Right lobe of liver (tissue), 6 donors: Measurements from ENCODE around the gene CDHR2. TPM values are rescaled to one million over a fixed set of nuclear protein-coding genes. Genes with fewer than 3 reads are reported as not detected.

ENCODE experiments used
- ATAC-seq, 4 donors: fragments of 200-7000 bp; cut with Tn5 transposase; one replicate each; pipeline ENCODE4 v1.9.1; 2020; ENCODE audit warnings: mild to moderate bottlenecking in 4 of 4, moderate library complexity in 4 of 4
- DNase-seq, 3 donors: peaks; one replicate each; pipeline ENCODE4 v3.0.0-alpha.2; 2020
- H3K27ac ChIP-seq, 3 donors: fragments of 200-600 bp; one replicate each; pipeline ENCODE4 v1.8.0; 2022
- H3K27me3 ChIP-seq, 2 donors: fragments of 200-600 bp; one replicate each; pipeline ENCODE4 v1.8.0; 2022
- H3K36me3 ChIP-seq, 4 donors: fragments of 200-600 bp; sonication (generic) in 1 of 4; one replicate each; pipeline versions ENCODE4 v1.5.1 to v1.8.0; 2017 to 2022; ENCODE audit warnings: control low read depth in 1 of 4
- H3K4me1 ChIP-seq, 4 donors: fragments of 200-600 bp; sonication (generic) in 1 of 4; one replicate each; pipeline versions ENCODE4 v1.5.1 to v1.8.0; 2017 to 2022; ENCODE audit warnings: control low read depth in 1 of 4
- H3K4me3 ChIP-seq, 3 donors: fragments of 200-600 bp; one replicate each; pipeline ENCODE4 v1.8.0; 2022
- H3K9me3 ChIP-seq, 4 donors: fragments of 200-600 bp; sonication (generic) in 1 of 4; one replicate each; pipeline versions ENCODE4 v1.5.1 to v1.8.0; 2017 to 2022; ENCODE audit warnings: control low read depth in 1 of 4
- CTCF ChIP-seq, 4 donors: fragments of 200-600 bp in 3 of 4; fragments of 450-650 bp in 1 of 4; IDR thresholded peaks; one replicate each; pipeline versions ENCODE4 v1.5.1 to v1.8.0; 2016 to 2022; ENCODE audit warnings: antibody characterized with exemption in 4 of 4, mild to moderate bottlenecking in 2 of 4
- POLR2A ChIP-seq: fragments of 450-650 bp; IDR thresholded peaks from one replicate; pipeline ENCODE4 v1.6.1; 2017; ENCODE audit warnings: antibody characterized with exemption, mild to moderate bottlenecking
- WGBS: methylation state at CpG from one replicate; pipeline ENCODE4 v1.1.6; 2018; ENCODE audit warnings: low coverage, low lambda C conversion rate; ENCODE audit not compliant: insufficient coverage; ENCODE audit errors: missing lambda C conversion rate; 5-methylcytosine and 5-hydroxymethylcytosine counted together
- intact Hi-C, 2 donors: fragments of 100-400 bp; cut with DNase I; formaldehyde crosslinking; loops; one replicate each; pipeline versions ENCODE4 v1.11.2 to v1.14.1; 2022
- total RNA-seq, 6 experiments: library from RNA; depleted of rRNA in 2 of 6; stranded (reverse); fragments of >200 nt in 2 of 6; fragmentation: NEBNext Ultra II Directional in 3 of 6; extraction: Animal tissue kit (Norgen Biotek cat#: 25700) in 3 of 6; gene quantifications; one replicate each; pipeline versions ENCODE4 v1.1.0 to v1.2.4, GENCODE V29; 2016 to 2023
- donor health status: DM: no; HTN: yes; CAD: no.
- donor health status: DM: no; HTN: no; CAD: no.
- donor health status: DM: no; HTN: no; CAD: no.
- donor health status: DM: no; HTN: yes; CAD: no.
- donor health status: DM: no; HTN: yes; CAD: no.

The CDHR2 gene
- total RNA-seq, 6 experiments from 2014 or later = 6.8 to 89.2 (median 41.2) TPM

DNA sequence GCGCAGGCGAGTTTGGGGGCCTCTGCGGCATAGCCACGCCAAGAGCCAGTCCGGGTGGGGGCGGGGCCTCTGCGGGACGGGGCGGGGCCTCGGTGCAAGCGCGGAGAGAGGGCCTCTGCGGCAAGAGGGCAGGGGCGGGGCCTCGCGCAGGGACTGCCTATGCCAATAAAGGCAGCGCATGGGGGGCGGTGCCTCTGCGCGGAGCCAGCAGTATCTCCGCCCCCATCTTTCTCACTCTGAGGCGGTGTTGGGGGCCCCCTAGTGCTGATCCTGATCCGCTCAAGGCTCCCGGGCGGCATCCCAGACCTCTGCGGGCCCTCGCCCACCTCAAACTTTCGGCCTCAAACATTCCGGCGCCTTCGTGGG is 70.0 kb downstream of the CDHR2 start:
- TF ChIP-seq CTCF (IDR thresholded peaks at IDR 0.05) (no peak), POLR2A (no peak)
- no peak overlapping the region for H3K4me3 ChIP-seq
- no peaks in the 10 kb centered on the region for H3K36me3 ChIP-seq
- H3K27me3 ChIP-seq = peaks cover 0 to 27% of the 10 kb centered on the region in 2 donors
- no peaks in the 10 kb centered on the region for H3K9me3 ChIP-seq
- ATAC-seq = peak; percentile 52 to 76 (median 64)
- DNase-seq = peak in 1 of 3 donors; percentile 56
- H3K27ac ChIP-seq = no peak overlapping the region
- WGBS = 5% methylated on average over 4 of the region's 31 CpGs
- no peaks in the 10 kb centered on the region for H3K4me1 ChIP-seq
- intact Hi-C loops = no loop called here

- ATAC-seq = no peak
Measured at GRCh38 chr5:176619569-176620332, 70.6 kb downstream of the CDHR2 start.

GRCh38 chr5:176620333-176620981 is 71.3 kb downstream of the CDHR2 start:
- no peaks in the 10 kb centered on the region for H3K4me1 ChIP-seq
- H3K27ac ChIP-seq = no peak overlapping the region
- intact Hi-C loops = no loop called here
- H3K27me3 ChIP-seq = peaks cover 0 to 27% of the 10 kb centered on the region in 2 donors
- H3K4me3 ChIP-seq = no peak overlapping the region
- no peak for DNase-seq
- no peak for TF ChIP-seq POLR2A
- no peak for TF ChIP-seq CTCF (IDR thresholded peaks at IDR 0.05)
- ATAC-seq = peak; percentile 29 to 48 (median 38)
- no peaks in the 10 kb centered on the region for H3K36me3 ChIP-seq
- 7% methylated on average over 31 of the region's 32 CpGs for WGBS
- H3K9me3 ChIP-seq = no peaks in the 10 kb centered on the region

More at GRCh38 chr5:176619569-176620332, 70.6 kb downstream of the CDHR2 start:
- H3K4me3 ChIP-seq = no peak overlapping the region
- no peaks in the 10 kb centered on the region for H3K4me1 ChIP-seq
- H3K36me3 ChIP-seq = no peaks in the 10 kb centered on the region
- intact Hi-C loops = no loop called here
- WGBS = 21% methylated on average over 22 of the region's 59 CpGs
- no peak for DNase-seq
- no peak for TF ChIP-seq CTCF (IDR thresholded peaks at IDR 0.05)
- no peak for TF ChIP-seq POLR2A
- no peak overlapping the region for H3K27ac ChIP-seq
- H3K27me3 ChIP-seq = peaks cover 0 to 27% of the 10 kb centered on the region in 2 donors
- H3K9me3 ChIP-seq = no peaks in the 10 kb centered on the region

- H3K4me3 ChIP-seq = no peak overlapping the region
- intact Hi-C loops = no loop called here
- no peak for DNase-seq
- no peaks in the 10 kb centered on the region for H3K9me3 ChIP-seq
- H3K4me1 ChIP-seq = no peaks in the 10 kb centered on the region
- 94% methylated on average over 3 of the region's 13 CpGs for WGBS
- H3K27ac ChIP-seq = no peak overlapping the region
- H3K27me3 ChIP-seq = peaks cover 0 to 27% of the 10 kb centered on the region in 2 donors
- H3K36me3 ChIP-seq = no peaks in the 10 kb centered on the region
- TF ChIP-seq CTCF (IDR thresholded peaks at IDR 0.05) (no peak), POLR2A (no peak)
- ATAC-seq = no peak
Measured at GRCh38 chr5:176621661-176622079, 72.5 kb downstream of the CDHR2 start.
